Measurements from ENCODE around the gene C6orf62.
"Not testable (repeated sequence)": the region's sequence is repeated elsewhere in the genome, so short reads cannot be mapped to it uniquely, and the experiment has no call there.

The C6orf62 gene

GRCh38 chr6:24742216-24742738 lies 23.3 kb upstream of the C6orf62 start:
- DNase-seq, result no peak

DNA sequence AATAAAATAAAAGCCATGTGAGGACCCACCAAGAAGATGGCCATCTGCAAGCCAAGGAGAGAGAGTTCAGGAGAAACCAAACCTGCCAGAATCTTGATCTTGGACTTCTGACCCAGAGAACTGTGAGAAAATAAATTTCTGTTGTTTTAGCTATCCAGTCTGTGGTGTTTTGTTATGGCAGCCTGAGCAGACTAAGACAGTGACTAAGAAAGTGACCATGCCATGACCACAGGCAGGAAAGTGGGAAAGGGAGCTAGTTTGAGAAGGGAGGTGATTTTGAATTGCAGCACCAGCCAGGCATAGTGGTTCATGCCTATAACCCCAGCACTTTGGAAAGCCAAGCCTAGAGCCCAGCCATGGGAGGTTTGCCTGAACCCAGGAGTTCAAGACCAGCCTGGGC lies 21.9 kb upstream of the C6orf62 start:
- DNase-seq, result no peak

DNA sequence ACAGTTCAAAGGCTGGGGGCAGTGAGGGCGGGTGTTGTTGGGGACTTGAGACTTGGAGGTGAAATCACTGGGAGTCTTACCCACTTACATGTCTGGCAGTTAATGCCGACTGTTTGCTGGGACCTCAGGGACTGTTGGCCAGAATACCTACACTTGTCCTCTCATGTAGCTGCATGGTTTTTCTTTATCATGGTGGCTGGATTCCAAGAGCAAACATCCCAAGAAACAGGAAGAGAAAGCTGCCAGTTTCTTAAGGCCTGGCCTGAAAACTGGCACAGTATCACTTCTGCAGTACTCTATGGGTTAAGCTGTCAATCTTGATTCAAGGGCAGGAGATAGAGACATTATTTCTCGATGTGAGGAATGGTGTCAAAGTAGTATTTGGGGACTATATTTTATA lies 19.8 kb upstream of the C6orf62 start:
- no peak for DNase-seq

DNA sequence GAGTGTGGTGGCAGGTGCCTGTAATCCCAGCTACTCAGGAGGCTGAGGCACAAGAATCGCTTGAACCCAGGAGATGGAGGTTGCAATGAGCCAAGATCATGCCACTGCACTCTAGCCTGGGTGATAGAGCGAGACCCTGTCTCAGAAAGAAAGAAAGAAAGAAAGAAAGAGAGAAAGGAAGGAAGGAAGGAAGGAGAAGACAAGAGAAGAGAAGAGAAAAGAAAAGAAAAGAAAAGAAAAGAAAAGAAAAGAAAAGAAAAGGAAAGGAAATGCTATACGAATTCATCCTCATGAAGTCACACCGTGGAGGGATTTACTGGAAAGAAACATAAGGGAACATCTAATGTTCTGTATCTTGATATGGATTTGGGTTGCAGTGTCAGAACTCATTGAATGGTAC lies 15.8 kb upstream of the C6orf62 start:
- DNase-seq, result not testable (repeated sequence)

GRCh38 chr6:24734166-24734565 lies 15.2 kb upstream of the C6orf62 start:
- no peak for DNase-seq

GRCh38 chr6:24731456-24732134 lies 12.6 kb upstream of the C6orf62 start:
- DNase-seq, result not testable (repeated sequence)

DNA sequence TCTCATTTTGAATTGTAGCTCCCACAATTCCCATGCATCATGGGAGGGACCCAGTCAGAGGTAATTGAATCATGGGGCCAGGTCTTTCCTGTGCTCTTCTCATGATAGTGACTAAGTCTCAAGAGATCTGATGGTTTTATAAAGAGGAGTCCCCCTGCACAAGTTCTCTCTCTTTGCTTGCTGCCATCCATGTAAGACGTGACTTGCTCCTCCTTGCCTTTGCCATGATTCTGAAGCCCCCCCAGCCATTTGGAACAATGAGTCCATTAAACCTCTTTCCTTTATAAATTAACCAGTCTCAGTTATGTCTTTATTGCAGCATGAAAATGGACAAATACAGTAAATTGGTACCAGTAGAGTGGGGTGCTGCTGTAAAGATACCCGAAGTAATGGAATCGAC lies 11.7 kb upstream of the C6orf62 start:
- not testable (repeated sequence) for DNase-seq

- no peak for DNase-seq
Observed at GRCh38 chr6:24723270-24723669, 4.3 kb upstream of the C6orf62 start.

GRCh38 chr6:24721461-24722215 lies 2.7 kb upstream of the C6orf62 start:
- DNase-seq, result no peak

- DNase-seq, result peak; percentile 100
Observed at GRCh38 chr6:24720604-24721460, 1.9 kb upstream of the C6orf62 start.

GRCh38 chr6:24720131-24720603 lies 1.2 kb upstream of the C6orf62 start:
- DNase-seq, result peak; percentile 60

DNA sequence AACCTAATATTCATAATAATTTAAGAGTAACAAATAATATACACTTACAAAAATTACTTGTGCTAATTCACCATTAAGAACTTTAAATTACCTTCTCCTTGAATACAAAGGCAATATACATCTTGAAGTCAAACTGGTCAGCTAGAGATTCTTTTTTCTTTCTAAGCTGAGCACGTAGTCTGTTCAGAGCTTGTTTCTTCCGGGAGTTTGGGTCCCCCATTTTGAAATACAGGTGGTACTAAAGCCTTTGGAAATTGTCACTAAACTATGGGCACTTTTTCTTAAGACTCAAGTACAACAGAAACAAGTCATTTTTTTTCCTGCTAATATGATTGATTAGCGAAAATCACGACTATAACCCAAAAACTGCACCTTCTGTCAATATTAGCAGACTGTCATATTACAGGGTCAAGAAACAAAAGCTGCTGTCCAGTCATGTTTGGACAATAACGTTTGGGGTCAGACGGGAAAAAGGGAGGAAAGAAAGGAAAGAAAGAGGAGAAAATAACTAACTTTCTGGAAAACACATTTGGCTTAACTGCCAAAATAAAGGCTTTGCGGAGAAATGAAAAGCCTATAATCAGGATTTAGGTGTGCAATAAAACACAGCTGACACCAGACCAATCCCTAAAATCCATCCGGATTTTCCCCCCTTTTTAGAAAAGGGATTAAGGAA lies 367 bp downstream of the C6orf62 start:
- no peak for DNase-seq

GRCh38 chr6:24716602-24717148 lies 2.3 kb downstream of the C6orf62 start:
- DNase-seq, result not testable (repeated sequence)

GRCh38 chr6:24710519-24711303 lies 8.2 kb downstream of the C6orf62 start:
- no peak for DNase-seq

DNA sequence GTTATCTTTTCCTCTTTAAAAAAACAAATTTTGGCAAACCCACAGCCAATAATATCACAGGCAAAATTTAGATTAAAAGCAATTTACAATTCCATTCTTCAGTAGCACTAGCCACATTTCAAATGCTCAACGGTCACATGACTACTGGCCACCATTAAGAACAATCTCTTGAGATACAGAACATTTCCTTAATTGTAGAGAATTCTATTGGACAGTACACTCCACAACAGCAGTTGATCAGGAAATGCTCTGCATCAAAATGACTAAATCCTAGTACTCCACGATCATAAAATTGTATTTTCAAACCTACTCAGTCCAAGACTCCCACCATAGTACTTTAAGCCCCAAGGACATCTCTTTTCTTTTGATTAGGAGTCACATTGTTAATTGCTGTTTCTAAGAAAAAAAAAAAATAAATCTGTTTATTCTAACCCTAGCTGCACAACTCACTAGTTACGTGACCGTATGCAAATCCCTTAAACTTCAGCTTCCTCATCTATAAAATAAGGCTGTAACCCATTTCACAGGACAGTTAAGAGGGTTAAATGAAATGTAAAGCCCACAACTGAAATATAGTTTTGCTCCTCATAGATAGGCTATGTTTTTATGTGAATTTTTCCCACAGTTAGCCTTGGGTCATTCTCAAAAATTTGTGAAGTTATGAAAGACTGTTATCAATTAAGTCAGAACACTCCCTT lies 9.8 kb downstream of the C6orf62 start:
- DNase-seq, result no peak

DNA sequence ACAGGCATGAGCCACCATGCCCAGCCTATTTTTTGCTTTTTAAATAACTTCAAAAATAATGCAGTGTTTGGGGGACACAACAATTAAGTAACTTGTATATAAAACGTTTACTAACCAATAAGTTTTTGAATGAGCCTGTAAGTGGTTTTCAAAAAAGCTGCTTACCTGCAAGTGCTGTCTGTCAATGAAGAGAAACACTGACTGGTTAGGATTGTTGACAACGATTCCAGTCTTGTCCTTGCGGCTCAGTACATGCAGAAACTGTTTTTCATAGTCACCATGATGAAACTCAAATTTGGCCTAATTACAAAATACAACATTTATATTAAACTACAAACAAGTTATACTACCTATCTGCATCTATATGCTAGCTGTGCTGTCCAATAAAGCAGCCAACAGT lies 10.3 kb downstream of the C6orf62 start:
- DNase-seq, result no peak

GRCh38 chr6:24704468-24704867 lies 14.5 kb downstream of the C6orf62 start:
- no peak for DNase-seq

GRCh38 chr6:24702720-24703282 lies 16.2 kb downstream of the C6orf62 start:
- no peak for DNase-seq

DNA sequence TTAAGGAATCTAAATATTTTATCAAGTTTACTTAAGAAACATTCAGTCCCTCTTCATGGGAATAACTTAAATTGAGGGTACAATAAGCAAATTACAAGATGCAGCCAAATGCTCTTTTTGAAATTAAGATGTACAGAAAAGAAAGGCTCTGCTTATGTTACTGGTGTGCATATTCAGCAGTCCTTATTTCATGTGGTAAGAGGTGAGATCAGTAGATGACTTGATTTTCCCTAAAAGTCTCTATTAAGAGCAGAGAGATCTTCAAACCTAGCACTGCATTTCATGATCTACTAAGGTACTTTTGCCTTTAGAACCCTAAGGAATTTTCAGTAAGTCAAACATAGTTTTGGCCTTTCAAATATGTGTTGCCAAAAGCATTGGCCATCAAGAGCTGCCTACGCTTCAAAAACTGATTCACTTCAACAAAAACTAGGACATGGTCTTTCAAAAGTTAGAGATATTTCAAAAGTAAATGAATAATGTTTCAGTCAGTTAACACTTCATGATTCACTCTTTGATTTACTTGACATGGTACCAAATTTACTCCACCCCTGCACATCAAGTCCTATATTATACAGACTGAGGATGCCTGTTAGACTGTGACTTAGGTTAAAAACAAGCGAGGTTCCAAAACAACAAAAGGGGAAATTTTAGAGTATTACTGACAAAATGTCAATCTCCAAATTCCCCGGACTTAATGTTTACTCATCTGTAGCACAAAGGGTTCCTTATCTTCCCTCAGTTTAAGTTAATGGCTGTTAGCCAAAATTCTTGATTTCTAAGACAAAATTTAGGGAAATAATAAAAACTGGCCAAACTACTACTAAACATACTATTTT lies 19.2 kb downstream of the C6orf62 start:
- DNase-seq, result no peak

All from islet precursor cell (in vitro differentiated cells).